Activated naive CD8-positive, alpha-beta T cell treated with anti-CD3 and anti-CD28 coated beads for 36 hours (primary cell): Measurements from ENCODE around the gene TXNL4A. TPM values are rescaled to one million over a fixed set of nuclear protein-coding genes. Genes with fewer than 3 reads are reported as not detected.
"Not testable (repeated sequence)": the region's sequence is repeated elsewhere in the genome, so short reads cannot be mapped to it uniquely, and the experiment has no call there.

Experiments used
- DNase-seq: peaks from one replicate; pipeline ENCODE4 v3.0.0; 2021
- H3K27ac Mint-ChIP-seq: one replicate; pipeline ENCODE4 v1.8.0; 2022; ENCODE audit warnings: mild to moderate bottlenecking, moderate library complexity, mixed read lengths
- H3K27me3 Mint-ChIP-seq: one replicate; pipeline ENCODE4 v1.8.0; 2022; ENCODE audit warnings: mild to moderate bottlenecking, mixed read lengths
- H3K36me3 Mint-ChIP-seq: one replicate; pipeline ENCODE4 v1.8.0; 2021; ENCODE audit warnings: mild to moderate bottlenecking, mixed read lengths
- H3K4me1 Mint-ChIP-seq: one replicate; pipeline ENCODE4 v1.8.0; 2021; ENCODE audit warnings: mixed read lengths
- H3K4me3 Mint-ChIP-seq: one replicate; pipeline ENCODE4 v1.8.0; 2022; ENCODE audit warnings: mild to moderate bottlenecking, moderate library complexity, mixed read lengths
- H3K9me3 Mint-ChIP-seq: one replicate; pipeline ENCODE4 v1.8.0; 2022; ENCODE audit warnings: mixed read lengths
- total RNA-seq, 2 experiments: library from RNA; stranded (reverse); gene quantifications; one replicate each; pipeline ENCODE4 v1.2.3, GENCODE V29; 2021

The TXNL4A gene
- total RNA-seq, 2 experiments from 2014 or later, result 230 to 241 TPM

DNA sequence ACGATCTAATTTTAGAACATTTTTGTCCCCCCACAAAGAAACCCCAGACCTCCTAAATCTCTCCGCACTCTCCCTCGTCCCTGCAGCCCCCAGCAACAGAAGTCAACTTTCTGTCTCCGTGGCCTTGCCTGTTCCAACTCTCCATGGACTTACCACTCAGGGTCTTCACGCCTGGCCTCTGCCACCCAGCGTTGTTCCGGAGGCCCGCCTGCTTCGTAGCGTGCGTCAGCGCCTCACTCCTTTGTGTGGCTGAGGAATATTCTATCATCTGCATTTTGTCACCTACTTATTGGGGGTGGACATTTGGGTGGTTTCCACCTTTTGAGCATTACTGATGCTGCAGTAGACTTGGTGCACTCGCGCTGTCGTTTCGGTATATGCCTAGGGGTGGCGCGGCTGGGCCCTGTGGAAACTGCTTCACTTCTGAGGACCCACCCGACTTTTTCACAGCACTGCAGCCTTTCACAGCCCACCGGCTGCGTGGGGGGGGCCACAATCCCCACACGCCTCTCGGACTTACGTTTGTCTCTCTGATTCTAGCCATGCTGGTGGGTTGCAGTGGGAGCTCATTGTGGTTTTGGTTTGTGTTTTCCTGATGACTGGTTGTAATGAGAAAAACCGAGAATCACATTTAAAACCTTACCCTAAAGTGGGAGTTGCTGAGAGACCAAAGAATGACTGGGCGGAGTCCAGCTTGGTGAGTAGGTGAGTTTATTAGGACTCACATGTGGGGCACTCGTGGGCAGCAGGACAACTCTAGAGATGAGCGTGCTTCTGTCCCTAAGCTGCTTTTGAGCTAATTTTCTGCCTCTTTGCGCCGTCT lies 25.3 kb downstream of the TXNL4A start:
- Mint-ChIP-seq H3K27ac (peak overlapping the region; percentile 26), H3K27me3 (no peaks in the 10 kb centered on the region), H3K4me1 (peaks cover 29% of the 10 kb centered on the region), H3K36me3 (peaks cover 8% of the 10 kb centered on the region), H3K9me3 (no peaks in the 10 kb centered on the region), H3K4me3 (peak overlapping the region; percentile 22)
- peak; percentile 35 for DNase-seq

DNA sequence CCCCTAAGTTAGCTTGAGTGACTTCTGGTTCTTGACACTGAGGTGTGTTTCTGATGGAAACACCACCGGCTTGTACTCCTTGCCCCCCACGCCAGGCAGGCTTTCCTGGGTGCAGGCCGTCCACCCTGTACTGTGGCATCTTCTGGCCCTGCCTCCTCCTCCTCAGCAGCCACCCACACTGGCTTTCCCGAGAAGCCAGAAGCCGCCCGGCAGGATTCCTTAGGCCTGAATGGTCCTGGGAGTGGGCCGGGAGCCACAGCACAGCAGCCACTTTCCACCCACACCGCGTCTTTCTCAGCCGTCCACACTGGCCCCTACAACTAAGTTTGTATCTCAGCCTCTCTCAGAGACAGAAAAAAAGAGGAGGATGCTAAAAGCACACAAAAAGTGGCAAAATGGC lies 26.1 kb downstream of the TXNL4A start:
- Mint-ChIP-seq H3K27me3 (no peaks in the 10 kb centered on the region), H3K27ac (no peak overlapping the region), H3K4me1 (peaks cover 29% of the 10 kb centered on the region), H3K36me3 (peaks cover 8% of the 10 kb centered on the region), H3K4me3 (no peak overlapping the region), H3K9me3 (no peaks in the 10 kb centered on the region)
- no peak for DNase-seq

DNA sequence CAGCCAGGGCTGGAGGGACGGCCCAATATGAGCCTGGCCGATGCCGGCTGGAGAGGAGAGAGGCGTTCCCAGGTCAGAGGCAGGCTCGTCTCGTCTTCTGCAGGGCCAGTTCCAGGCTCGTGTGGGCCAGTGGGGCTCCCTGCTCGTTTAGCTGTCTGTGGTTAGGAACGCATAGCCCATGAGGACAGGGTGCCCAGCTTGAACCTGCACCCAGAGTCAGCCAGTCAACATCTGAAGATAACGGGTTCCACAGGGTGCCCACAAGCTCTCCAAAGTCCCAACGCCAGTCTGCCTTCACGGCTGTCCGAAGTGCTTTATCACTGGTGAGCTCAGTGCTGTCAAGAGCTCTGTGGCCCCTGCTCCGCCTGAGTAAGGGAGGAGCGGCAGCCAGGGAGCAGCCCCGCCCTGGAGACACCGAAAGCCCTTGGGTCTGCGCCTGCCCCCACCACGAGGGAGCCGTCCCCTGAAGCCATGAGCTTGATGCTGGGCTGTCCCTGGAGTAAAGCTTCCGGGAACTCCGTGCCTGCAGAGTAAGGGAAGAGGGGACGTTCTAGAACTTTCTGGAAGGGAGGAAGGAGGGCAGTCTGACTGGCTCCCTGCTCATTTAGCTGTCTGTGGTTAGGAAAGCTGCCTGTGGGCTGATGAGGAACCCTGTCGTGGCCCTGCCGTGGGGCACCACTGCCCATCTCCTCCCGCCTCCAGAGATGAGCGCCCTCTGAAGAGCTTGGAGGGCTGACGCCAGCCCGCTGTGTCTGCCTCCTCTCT lies 26.7 kb downstream of the TXNL4A start:
- DNase-seq, result no peak
- Mint-ChIP-seq H3K4me3 (no peak overlapping the region), H3K9me3 (no peaks in the 10 kb centered on the region), H3K4me1 (peaks cover 27% of the 10 kb centered on the region), H3K27ac (no peak overlapping the region), H3K36me3 (peaks cover 5% of the 10 kb centered on the region), H3K27me3 (no peaks in the 10 kb centered on the region)

DNA sequence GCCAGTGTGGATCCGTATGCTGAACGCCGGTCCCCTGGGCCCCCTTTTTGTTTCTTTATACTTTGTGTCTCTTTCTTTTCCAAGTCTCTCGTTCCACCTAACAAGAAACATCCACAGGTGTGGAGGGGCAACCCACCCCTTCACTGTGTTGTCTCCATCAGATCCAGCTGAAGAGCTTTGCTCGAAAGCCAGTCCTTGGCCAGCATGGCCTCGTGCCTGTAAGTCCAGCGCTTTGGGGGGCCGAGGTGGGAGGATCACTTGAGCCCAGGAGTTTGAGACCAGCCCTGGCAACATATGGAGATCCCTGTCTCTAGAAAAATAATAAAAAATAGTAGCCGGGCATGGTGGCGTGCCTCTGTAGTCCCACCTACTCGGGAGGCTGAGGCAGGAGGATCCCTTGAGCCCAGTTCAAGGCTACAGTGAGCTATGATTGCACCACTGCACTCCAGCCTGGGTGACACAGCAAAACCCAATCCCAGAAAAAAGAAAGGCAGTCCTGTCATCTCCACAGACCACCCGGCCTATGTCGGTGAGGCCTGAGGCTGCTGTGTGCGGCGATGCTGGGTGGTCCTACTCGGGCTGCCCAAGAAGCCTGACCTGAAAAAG lies 27.3 kb downstream of the TXNL4A start:
- H3K4me1 Mint-ChIP-seq, result peaks cover 27% of the 10 kb centered on the region
- H3K4me3 Mint-ChIP-seq, result no peak overlapping the region
- H3K36me3 Mint-ChIP-seq, result peaks cover 5% of the 10 kb centered on the region
- H3K27me3 Mint-ChIP-seq, result no peaks in the 10 kb centered on the region
- no peak for DNase-seq
- no peak overlapping the region for H3K27ac Mint-ChIP-seq
- no peaks in the 10 kb centered on the region for H3K9me3 Mint-ChIP-seq

DNA sequence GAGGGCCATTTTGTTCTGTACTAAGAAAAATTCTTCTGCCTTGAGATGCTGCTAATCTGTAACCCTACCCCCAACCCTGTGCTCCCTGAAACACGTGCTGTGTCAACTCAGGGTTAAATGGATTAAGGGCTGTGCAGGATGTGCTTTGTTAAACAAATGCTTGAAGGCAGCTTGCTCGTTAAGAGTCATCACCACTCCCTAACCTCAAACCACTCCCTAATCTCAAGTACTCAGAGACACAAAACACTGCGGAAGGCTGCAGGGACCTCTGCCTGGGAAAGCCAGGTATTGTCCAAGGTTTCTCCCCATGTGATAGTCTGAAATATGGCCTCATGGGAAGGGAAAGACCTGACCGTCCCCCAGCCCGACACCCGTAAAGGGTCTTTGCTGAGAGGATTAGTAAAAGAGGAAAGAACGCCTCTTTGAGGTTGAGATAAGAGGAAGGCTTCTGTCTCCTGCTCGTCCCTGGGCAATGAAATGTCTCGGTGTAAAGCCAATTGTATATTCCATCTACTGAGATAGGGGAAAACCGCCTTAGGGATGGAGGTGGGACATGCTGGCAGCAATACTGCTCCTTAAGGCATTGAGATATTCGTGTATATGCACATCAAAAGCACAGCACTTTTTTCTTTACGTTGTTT lies 28.1 kb downstream of the TXNL4A start:
- H3K9me3 Mint-ChIP-seq, DNase-seq, H3K36me3 Mint-ChIP-seq, H3K27me3 Mint-ChIP-seq, H3K4me3 Mint-ChIP-seq, H3K27ac Mint-ChIP-seq: not testable (repeated sequence)
- peaks cover 23% of the 10 kb centered on the region for H3K4me1 Mint-ChIP-seq

DNA sequence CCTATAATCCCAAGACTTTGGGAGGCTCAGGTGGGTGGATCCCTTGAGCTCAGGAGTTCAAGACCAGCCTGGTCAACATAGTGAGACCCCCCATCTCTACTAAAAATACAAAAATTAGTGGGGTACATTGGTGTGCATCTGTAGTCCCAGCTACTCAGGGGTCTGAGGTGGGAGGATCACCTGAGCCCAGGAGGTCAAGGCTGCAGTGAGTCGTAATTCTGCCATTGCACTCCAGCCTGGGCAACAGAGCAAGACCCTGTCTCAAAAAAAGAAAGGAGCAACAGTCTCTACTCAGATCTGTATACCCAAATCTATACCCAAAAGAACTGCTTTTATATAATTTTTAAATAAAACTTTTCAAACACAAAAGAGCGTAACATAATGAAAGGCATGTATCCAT lies 29.4 kb downstream of the TXNL4A start:
- Mint-ChIP-seq H3K27ac (no peak overlapping the region), H3K36me3 (no peaks in the 10 kb centered on the region), H3K4me3 (no peak overlapping the region), H3K4me1 (peaks cover 22% of the 10 kb centered on the region), H3K9me3 (no peaks in the 10 kb centered on the region), H3K27me3 (no peaks in the 10 kb centered on the region)
- DNase-seq, result no peak

DNA sequence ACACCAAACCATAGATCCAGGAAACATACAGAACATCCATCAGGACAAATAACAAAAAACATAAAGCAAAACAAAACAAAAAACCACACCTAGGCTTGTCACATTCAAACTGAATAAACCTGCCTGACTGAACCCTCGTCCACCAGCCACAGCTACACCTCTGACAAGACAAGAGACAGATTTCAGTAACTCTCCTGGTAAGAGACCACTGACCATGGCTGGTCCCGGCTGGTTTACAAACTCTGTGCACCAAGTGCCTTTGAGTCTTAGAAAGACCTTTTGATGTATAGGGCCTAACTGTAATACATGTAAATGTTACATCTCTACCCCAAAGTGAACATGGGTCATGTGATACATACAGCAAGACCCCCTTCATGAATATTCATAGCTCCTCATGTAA lies 32.1 kb downstream of the TXNL4A start:
- Mint-ChIP-seq H3K36me3 (no peaks in the 10 kb centered on the region), H3K4me3 (no peak overlapping the region), H3K27me3 (no peaks in the 10 kb centered on the region), H3K27ac (no peak overlapping the region), H3K9me3 (no peaks in the 10 kb centered on the region), H3K4me1 (peaks cover 11% of the 10 kb centered on the region)
- no peak for DNase-seq

DNA sequence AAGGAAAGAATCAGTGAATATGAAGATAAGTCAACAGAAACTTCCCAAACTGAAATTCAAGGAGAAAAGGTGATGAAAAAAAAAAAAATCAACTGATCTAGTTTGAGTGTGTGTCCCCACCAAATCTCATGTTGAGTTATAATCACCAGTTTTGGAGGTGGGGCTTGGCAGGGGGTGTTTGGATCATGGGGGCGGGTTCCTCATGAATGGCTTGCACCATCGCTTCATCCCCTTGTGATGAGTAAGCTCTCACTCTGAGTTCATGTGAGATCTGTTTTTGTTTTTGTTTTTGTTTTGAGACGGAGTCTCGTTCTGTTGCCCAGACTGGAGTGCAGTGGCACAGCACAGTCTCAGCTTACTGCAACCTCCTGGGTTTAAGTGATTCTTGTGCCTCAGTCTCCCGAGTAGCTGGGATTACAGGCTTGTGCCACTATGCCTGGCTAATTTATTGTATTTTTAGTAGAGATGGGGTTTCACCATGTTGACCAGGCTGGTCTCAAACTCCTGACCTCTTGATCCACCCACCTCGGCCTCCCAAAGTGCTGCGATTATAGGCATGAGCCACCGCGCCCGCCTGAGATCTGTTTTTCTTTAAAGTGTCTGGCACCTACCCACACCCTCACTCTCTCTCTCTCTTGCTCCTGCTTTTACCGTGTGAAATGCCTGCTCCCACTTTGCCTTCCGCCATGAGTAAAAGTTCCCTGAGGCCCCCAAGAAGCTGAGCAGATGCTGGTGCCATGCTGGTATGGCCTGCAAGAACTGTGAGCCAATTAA lies 32.9 kb downstream of the TXNL4A start:
- Mint-ChIP-seq H3K36me3 (peaks cover 2% of the 10 kb centered on the region), H3K27me3 (no peaks in the 10 kb centered on the region), H3K9me3 (no peaks in the 10 kb centered on the region), H3K4me3 (no peak overlapping the region), H3K4me1 (peaks cover 7% of the 10 kb centered on the region), H3K27ac (no peak overlapping the region)
- DNase-seq, result no peak

DNA sequence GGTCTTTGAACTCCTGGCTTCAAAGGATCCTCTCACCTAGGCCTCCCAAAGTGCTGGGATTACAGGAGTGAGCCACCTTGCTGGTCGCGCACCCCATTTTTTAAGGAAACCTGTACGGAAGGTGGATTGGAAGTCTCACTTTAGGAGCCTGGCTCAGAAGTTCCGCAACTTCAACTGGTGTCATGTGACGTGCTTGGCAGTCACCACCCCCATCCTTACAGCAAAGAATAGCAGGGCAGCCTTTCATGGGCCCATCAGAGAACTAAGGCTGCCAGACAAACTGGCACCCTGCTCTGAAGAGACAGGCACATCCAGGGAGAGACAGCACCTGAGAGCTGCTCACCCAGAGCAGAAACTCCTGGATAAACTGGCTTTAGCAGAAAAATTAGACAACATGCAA lies 33.6 kb downstream of the TXNL4A start:
- H3K27ac Mint-ChIP-seq, result no peak overlapping the region
- peaks cover 4% of the 10 kb centered on the region for H3K36me3 Mint-ChIP-seq

DNA sequence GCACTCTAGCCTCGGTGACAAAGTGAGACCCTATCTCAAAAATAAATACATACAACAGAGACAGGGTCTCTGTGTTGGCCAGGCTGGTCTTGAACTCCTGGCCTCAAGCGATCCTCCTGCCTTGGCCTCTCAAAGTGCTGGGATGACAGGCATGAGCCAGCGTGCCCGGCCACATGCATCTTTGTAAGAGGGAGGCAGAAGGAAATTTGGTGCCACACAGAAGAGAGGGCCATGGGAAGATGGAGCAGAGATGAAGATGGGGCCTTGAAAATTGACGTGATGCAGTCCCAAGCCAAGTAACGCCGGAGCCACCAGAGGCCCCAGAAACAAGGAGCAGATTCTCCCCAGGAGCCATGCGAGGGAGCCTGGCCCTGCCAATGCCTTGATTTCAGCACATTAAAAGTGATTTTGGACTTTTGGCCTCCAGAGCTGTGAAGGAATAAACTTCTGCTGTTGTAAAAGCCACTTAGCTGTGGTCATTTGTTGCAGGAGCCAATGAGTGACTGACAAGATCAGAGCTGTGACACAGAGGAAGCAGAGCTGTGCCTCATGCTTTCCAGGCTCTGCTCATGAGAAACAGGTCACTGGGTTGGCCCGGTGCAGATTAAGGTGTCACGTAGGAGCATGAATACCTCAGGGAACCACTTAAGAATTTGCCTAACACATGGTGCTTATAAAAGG lies 34.3 kb downstream of the TXNL4A start:
- Mint-ChIP-seq H3K9me3 (no peaks in the 10 kb centered on the region), H3K27ac (peak overlapping the region; percentile 28), H3K4me1 (peaks cover 11% of the 10 kb centered on the region), H3K4me3 (no peak overlapping the region), H3K36me3 (peaks cover 5% of the 10 kb centered on the region), H3K27me3 (no peaks in the 10 kb centered on the region)
- no peak for DNase-seq

More for the DNA sequence above, 33.6 kb downstream of the TXNL4A start:
- no peaks in the 10 kb centered on the region for H3K9me3 Mint-ChIP-seq
- H3K27me3 Mint-ChIP-seq, result no peaks in the 10 kb centered on the region
- no peak for DNase-seq
- peaks cover 7% of the 10 kb centered on the region for H3K4me1 Mint-ChIP-seq
- H3K4me3 Mint-ChIP-seq, result no peak overlapping the region

DNA sequence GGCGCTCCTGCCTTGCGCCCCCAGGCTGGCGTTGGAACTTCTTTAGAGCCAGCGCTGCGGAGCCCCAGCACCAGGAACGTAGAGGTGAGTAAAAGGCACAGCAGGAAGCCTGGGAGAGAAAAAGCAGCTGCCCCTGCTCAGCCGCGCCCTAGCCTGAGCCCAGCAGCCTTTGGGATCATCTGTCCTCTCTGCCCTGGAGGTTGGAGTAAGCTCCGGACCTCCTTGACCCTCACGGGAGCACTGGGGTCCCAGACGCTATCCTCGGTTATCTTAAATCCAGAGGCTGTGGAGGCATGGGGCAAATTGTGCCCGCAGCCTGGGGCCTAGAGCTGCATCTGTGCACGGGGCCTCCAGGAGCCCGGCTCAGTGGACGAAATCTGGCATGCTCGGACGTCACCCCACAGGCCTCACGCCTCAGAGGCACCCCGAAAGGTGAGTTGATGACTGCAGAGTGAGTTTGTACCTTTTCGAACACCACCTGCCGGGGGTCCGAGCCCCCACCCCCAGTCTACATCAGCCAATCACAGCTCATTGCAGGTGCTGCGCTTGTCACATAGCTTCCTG lies 35.3 kb downstream of the TXNL4A start:
- Mint-ChIP-seq H3K4me3 (peak overlapping the region; percentile 29), H3K9me3 (no peaks in the 10 kb centered on the region), H3K36me3 (peaks cover 11% of the 10 kb centered on the region), H3K27me3 (no peaks in the 10 kb centered on the region), H3K27ac (no peak overlapping the region), H3K4me1 (peaks cover 15% of the 10 kb centered on the region)
- DNase-seq, result no peak

DNA sequence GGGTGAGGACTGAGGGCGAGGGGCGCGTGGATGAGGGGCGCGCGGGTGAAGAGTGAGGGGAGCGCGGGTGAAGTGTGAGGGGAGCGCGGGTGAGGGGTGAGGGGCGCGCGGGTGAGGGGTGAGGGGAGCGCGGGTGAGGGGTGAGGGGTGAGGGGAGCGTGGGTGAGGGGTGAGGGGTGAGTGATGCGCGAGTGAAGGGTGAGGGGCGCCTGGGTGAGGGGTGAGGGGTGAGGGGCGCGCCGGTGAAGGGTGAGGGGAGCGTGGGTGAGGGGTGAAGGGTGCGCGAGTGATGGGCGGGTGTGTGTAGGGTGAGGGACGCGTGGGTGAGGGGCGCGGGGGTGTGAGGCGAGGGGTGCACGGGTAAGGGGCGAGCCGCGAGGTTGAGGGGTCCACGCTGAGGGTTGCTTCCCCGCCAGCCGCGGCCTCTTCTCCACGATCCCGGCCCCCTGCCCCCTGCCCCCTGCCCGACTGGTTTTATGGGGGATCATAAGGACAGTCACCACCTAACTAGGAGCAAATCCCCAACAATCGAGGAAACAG lies 35.8 kb downstream of the TXNL4A start:
- H3K9me3 Mint-ChIP-seq, result no peaks in the 10 kb centered on the region
- H3K4me3 Mint-ChIP-seq, result no peak overlapping the region
- DNase-seq, result no peak
- H3K27me3 Mint-ChIP-seq, result no peaks in the 10 kb centered on the region
- peaks cover 15% of the 10 kb centered on the region for H3K4me1 Mint-ChIP-seq
- no peak overlapping the region for H3K27ac Mint-ChIP-seq
- H3K36me3 Mint-ChIP-seq, result peaks cover 11% of the 10 kb centered on the region

DNA sequence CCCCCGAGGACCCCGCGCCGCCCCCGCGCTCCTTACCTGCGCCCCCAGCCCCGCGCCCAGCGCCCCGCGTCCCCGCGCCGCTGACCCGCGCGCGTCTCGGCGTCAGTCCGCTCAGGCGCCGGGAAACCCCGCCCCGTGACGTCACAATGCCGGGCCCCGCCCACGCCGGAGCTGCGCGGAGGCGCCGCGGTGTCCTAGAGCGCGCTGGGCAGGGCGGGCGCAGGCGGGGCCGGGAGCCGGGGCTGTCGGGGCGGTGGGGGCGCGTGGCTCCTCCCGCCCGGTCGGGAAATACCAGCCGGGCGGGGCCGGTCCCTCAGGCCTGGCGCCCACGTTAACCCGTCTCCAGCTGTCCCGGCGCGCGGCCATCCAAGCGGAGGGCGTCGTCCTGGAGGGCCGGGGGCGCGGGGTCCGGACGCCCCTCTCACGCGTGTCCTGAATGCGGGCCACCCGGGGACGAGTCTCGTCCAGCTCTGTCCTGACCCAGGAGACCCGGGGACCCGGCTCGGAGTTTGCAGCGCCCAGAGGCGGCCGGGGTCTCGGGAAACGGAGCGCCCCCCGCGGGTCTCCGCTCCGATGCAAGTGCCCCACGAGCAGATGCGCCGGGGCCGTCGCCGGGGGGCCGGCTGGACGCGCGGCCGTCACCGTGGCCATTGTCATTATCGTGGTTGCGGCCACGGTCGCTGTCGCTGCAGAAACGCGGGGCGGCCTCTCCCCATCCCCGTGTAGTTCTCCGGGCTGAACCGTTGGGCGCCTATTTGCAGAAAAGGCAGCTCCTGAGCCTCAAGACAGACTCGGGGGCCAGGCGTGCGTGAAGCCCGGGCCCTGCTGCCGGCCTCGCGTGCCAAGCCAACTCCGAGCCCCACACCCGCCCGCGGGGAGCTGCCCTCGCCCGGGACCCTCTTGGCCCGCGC lies 36.6 kb downstream of the TXNL4A start, which contains the start of gene SLC66A2:
SLC66A2 (minus strand) TSS at position 109 of the 911 bp plus-strand sequence. CDS start 727 bp downstream, outside the sequence.
- DNase-seq, result peak; percentile 93
- H3K4me3 Mint-ChIP-seq, result peak within 1 kb of the TSS; percentile 84
- no peaks in the 10 kb centered on the region for H3K9me3 Mint-ChIP-seq
- peak within 1 kb of the TSS; percentile 54 for H3K27ac Mint-ChIP-seq
- no peaks in the 10 kb centered on the region for H3K27me3 Mint-ChIP-seq
- H3K4me1 Mint-ChIP-seq, result peaks cover 19% of the 10 kb centered on the region
- peaks cover 11% of the 10 kb centered on the region for H3K36me3 Mint-ChIP-seq
